Inflammatory macrophage (primary cell): ENCODE measurements around the gene TBC1D22A.

Source experiments
- DNase-seq, 2 donors: peaks; one replicate each; pipeline ENCODE4 v3.0.0-alpha.2; 2020 to 2022

Gene TBC1D22A

DNA sequence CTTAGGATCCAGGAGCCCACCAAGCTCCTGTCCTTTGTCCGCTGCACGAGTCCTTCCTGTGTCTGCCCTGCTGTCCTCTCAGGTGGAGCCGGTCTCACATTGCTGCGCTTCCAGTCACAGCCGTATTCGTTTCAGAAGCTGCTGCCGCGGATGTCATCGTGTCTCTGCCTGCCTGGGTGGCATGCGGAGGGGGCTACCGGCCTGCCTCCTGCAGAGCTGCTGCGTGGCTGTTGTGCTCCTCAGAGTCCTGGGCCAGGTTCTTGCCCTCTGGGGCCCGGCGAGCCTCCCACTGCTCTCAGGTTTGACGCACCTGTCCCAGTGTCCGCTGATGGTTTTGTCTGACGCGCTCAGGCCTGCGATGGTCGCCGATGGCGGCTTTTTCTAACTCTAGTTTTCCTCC, 254.2 kb downstream of the TBC1D22A start:
- no peak for DNase-seq

DNA sequence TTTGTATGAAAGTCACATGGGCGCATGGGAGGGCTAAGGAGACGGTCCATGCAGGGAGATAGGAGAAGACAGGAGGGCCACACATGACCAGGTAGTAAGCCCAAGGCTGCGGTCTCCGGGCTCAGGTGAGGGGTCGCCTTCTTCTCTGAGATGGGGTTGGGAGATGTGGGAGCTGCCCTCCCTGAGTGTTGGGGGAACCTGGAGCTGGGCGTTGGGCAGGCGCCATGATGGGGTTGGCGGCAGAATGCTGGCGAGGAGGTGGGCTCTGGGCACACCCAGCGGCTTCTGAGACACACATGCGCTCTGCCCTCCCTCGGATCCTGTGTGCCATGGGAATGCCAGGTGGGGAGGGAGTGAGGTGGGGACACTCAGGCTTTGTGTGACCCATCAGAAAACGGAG, 254.8 kb downstream of the TBC1D22A start:
- no peak for DNase-seq

DNA sequence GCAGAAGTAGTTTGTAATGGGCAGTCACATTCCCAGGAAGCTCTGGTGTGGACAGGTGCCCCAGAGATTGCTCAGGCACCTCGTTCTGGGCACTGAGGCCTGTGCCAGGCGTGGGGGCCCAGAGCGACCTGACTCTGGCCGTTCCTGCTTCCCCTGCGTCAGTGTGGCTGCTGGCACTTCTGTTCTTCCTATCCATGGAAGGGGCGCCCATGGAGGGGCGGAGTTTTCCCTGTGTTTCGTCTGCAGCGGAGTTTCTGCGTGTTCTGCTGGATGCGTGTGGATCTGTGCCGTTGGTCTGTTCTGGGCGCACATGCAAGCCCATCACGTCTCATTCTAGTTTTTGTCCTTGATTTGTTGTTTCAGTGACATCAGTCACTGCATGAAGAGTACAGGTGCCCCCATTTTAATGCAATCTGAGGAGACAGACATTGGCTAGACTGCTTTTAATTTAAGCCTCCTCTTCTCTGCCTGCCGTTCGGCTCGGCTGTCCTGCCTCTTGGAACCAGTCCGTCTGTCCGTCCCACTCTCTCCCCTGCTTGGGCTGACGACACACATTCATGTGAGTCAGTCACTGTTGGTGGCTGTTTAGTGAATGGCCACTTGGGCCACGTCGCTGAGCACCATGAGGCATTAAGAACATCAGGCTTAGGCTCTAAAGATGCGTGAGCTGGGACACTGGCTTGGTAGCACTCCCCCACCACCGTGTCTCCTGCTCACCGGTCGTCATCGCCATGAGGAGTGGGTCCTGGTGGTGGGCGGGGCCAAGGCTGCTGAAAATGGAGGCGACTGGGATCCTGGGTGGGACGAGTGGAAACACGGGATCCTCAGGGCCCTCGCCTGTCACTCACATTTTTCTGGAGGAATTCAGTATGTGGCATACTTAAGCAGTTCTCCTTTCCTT, 255.8 kb downstream of the TBC1D22A start:
- no peak for DNase-seq

DNA sequence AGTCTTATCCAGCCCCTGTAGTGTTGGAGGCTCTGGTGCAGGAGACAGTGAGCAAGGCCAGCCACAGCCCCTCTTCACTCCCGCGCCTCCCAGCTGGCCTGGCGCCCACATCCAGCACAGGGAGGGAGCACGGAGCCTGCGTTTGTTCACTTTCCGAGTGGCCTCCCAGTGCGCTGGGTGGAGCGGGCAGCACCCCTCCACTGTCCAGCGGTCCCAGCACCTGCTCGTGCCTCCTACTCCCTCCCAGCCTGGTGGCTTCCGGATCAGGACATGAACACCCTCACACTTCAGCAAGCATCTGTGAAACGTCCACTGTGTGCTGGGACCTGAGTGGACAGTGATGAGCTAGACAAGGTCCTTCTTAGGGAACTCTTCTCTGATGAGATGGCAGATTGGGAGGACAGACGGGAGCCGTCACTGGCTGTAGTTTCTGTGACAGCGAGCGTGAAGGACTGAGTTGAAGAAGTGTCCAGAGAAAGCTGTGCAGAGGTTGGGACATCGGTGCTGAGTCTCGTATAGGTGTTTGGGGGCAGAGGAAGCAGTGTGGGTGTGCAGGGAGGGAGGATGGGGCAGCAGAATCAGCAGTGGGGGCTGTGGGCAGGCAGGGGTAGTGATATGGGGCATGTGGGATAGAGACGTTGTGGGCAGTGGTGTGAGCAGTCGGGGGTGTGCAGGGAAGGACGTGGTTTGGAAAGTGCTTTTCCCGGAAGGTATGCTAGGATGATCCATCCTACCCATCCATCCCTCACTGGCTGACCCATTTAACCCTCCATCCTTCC, 256.8 kb downstream of the TBC1D22A start:
- no peak for DNase-seq

DNA sequence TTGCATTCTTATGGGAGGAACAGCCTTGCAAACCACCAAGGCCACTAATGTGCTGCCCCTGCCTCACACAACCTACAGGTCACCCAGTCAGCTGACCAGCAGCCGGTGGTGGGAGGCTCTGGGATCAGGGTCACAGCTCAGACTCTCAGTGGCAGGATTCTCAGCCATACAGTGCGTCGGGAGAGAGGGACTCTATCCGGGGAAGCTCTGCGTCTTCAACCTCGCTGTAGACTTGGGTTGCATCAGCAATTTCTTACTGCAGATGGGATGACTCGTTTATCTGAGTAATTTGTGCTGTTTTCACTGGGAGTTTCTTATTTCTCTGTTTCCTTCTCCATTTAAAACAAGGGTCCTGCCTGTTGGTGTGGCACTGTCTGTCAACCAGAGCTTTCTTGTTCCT, 257.7 kb downstream of the TBC1D22A start:
- no peak for DNase-seq

DNA sequence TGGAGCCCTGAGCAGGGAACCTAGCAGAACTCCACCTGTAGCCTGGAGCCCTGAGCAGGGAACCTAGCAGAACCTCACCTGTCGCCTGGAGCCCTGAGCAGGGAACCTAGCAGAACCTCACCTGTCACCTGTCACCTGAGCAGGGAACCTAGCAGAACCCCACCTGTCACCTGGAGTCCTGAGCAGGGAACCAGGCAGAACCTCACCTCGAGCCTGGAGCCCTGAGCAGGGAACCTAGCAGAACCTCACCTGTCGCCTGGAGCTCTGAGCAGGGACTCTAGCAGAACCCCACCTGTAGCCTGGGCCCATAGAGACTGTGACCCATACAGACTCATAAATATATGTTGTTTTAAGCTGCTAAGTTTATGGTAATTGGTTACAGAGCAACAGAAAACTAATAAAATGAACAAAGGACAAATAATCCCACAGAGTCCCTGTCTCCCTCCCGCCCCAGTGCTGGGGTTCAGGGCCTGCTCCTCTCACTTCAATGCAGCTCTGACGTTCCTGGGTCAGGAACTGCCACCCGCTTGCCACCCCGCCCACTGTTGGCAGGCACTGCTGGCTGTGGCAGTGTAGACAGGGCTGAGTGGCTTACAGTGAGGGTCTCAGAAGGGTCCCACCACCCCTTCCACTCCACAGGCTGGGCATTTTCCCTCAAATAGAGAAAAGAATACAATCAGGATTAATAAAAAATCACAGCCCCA, 259.1 kb downstream of the TBC1D22A start:
- no peak for DNase-seq

DNA sequence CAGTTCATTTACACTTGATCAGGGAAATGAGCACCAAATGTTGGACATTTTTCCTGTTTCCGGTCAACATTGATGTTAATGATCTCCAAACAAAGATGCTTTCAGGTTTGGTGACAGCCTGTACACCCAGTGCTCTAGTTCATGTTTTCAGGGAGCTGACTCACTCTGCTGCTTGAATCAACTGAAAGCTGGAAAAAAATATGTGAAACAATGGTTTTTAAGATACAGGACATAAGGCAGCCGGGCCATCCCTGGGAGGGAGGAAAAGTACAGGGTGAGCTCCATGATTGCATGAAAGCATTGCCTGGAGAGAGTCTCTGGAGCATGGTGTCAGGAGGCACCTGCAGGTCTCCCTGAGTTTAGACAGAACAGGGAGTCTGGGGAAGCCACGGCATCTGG, 259.6 kb downstream of the TBC1D22A start:
- DNase-seq = no peak

DNA sequence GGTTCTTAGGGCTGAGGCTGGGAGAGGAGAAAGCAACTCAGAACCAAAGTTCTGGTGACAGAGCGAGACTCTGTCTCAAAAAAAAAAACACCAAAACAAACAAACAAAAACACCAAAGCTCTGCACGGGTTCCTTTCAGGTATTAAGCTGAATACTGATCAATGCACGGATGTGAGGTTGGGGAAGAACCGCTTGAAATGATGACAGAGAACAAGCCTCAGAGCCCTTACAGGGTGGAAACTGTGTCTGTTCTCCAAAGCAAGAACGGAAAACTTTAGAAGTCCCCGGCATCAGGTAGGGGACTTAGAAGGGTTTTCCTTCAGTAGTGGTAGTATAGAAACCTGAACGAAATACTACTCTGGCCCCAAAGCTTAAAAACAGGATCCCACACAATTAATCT, 260.0 kb downstream of the TBC1D22A start:
- DNase-seq = no peak

DNA sequence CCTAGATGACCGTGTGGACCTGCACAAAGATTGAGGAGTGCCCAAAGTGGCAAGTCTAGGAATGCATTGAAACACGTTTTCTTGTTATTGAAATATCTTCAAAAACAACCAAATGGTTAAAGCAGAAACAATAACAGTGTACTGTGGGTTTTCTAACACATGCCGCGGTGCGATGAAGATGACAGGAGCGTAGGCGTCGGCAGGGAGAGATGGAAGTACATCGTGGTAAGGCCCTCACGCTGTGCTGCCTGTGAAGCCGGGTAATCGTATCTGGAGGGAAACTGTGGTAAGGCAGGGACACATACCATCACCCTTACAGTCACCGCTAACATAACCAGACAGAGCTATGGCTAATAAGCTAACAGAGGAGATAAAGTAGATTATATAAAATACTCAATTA, 261.4 kb downstream of the TBC1D22A start:
- DNase-seq = no peak

DNA sequence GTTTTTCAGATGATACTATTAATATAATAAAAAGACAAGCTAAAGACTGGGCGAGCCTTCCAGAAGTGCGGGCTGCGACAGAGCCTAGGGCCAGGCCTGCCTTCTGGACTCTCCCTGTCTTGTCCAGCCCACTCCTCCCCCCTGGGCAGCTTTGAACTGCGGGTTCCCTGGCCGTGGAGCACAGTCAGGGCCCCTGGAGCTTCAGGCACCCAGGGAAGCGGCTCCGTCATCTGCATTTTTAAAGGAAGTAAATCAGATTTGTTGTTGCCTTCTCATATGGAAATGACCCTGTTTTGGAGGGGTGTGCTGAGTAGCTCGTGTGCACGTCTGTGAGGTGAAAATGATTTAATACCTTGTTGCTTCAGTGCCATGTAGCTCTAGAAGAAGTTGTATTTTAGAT, 265.3 kb downstream of the TBC1D22A start:
- DNase-seq = no peak

DNA sequence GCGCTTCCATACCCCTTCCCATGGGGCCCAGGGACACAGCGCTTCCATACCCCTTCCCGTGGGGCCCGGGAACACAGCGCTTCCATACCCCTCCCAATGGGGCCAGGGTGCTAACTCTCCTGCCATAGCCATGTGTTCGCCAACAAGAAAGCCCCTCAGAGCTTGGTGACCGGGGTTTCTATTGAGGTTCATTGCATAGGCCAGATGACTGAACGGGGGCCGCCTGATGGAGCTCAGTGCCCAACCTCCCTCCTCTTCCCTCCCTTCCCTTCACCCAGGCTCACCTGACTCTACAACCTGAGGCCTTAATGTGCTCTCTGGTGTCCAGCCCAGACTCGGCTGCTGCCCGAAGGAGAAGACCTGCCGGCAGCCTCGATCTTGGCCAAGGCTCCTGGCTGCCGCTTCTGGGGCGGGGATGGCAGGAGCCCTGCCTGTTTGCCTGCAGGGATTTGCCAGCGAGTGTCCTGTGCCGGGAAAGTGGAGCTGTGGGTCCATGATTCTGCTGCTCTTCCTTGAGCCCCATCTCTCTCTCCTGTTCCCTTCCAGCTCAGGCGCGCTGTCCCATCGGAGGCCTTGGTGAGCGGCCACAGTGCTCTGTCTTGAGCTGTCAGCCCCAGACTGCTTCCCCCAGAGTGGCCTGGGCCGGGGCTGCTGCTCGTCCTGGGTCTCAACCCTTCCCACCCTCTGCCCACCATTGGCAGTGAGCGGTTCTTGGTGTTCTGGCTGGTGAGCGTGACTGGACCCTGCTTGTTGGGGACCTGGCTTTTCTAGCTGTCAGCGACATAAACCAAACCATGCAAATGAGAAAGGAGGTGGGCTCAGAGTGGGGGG, 267.0 kb downstream of the TBC1D22A start:
- DNase-seq = no peak

DNA sequence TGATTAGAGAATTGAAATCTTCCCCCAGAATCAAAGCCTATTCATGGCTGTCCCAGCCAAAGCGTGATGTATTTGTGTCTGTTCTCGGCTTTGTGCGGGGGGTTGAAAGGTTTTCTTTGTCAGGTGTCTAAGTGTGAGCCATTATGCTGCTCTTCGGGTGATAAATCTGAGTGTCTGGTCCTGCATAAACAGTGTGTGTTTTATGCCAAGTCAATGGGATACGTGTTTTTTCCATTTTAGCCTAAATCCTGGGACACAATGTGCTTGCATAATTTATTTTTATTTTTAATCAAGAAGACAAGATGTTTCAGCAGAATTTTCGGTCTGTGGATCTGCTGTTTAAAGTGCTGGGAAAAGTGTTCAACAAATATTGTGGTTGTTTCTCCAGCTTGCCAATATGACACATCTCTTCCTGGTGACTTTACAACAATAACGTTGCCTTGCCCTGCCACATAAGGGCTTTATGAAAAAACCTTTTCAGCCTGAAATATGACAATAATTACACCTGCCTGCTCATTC, 267.8 kb downstream of the TBC1D22A start:
- DNase-seq = no peak

DNA sequence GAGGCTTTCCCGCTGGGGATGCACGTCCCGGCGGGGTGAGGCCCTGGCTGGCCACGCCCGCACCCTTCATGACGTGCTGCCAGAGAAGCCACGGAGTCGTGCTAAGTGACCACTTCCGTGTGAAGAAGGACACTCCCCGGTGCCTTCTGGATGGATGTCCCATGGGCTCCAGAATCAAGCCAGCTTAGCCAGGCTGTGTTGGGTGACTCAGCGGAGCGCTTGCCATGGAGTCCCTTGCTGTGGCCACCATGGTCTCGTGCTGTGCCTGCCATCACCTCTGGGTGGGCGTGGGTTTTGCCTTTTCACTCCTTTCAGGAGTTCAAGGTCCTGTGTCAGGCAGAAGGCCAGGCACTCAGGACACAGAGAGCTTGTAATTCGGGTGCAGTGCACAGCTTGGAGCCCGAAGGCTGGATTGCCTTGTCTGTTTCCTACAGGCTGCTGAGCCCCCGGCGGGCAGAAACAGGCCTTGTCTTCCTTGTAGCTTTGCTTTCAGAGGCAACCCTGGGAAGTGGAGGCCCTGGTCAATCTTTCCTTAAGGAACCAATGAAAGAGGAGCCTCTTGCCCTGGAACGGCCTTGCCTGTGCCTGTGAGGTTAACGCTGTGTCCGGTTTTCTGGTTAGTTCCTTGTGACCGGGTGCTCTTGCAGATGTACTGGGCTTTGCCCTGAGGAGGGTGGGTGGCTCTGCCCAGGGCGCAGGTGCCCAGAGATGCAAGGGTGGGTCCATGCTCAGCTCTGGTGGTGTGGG, 268.6 kb downstream of the TBC1D22A start:
- no peak for DNase-seq

DNA sequence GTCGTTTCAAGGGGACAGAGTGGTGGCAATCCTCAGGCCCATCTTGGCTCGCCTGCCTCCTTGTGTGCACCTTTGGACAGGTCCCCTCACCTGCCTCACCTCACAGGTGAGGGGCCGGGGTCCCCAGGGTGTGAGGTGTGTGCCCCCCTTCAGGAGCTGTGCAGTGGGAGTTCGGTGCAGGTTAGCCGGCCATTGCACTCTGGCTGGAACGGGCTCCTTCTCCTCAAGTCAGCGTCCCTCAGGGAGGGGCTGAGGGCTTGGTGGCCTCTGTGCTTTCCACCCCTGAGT, 269.1 kb downstream of the TBC1D22A start:
- DNase-seq = no peak

DNA sequence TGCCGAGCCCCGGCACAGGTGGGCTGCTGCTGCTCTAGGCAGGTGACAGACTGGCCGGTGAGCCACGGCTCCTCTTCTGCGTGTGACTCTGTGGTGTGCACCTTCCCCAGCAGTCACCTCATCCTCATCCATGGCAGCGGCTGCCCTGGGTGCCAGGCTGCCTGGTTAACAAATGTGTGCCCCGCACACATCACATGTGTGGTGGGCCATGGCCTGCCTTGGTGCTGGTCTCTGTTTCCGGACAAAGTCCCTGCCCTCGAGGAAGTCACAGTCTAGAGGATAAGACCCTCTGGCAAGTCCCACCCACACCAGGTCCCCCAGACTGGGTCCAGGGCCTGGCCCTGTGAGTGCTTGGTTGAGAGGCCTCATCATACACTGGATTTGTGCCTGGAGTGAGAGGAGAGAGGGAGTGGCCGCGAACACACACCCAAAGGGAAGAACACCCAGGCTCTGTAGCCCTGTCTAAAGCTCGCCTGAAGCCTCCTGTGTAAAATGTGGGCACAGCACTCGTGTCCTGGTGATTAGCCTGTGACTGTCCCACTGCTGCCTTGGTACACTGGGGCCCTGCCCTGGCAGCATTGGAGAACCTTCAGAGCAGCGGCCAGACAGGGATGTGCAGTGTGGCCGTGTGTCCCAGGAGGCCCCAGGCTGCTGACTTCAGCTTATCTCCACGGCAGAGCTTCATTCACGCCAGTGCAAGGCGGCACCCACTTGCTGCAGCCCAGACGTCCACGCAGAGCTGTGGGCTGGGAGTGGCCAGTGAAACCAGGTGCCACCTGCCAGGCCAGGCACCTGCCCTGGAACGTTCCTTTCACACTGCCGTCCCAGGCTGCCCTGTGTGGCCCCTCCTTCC, 269.9 kb downstream of the TBC1D22A start:
- DNase-seq = no peak

DNA sequence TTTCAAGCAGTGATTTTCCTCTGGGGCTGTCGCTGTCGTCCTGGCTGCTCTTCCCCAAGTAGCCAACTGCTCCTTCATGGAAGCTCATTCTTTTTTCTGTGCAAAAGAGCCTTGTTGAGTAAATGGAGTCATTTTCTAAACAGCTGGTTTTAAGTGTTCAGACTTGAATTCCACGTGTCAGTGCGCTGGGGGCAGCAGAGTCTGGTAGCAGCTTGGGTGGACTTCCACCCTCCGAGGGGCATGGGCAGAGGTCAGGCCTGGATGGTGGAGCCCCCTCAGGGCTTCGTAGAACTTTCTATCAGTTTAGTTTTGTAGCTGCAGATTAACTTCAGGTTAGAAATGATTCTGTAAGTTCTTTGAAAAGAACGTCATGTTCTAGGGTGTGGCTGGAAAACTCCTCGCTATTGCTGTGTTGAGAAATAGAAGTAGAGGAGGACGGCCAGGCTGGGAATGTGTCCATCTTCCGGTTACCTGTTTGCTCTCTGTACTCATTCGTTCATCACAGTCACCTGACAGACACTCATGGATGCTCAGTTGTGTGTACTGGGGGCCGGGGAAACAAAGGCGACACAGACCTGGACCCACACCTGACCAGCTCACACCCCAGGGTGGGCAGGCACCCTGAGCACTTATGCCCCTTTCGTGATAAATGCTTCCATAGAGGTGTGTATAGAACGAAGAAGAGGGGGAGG, 270.7 kb downstream of the TBC1D22A start:
- DNase-seq = no peak

DNA sequence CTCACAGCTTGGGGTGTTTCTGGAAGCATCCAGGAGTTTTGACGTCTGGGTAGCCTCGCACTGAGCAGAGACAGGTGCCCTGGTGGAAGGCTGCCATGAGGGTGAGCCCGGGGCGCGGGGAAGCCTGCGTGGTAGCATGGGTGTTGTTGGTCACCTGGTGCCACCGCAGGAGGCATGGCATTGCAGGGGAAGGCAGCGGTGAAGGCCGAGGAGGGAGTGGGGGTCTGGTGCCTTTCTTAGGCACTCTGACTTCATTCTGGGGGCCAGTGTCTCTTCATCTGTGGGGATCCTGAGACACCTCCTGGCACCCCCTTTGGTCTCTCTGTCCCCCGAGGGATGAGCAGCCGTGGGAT, 271.2 kb downstream of the TBC1D22A start:
- DNase-seq = no peak

DNA sequence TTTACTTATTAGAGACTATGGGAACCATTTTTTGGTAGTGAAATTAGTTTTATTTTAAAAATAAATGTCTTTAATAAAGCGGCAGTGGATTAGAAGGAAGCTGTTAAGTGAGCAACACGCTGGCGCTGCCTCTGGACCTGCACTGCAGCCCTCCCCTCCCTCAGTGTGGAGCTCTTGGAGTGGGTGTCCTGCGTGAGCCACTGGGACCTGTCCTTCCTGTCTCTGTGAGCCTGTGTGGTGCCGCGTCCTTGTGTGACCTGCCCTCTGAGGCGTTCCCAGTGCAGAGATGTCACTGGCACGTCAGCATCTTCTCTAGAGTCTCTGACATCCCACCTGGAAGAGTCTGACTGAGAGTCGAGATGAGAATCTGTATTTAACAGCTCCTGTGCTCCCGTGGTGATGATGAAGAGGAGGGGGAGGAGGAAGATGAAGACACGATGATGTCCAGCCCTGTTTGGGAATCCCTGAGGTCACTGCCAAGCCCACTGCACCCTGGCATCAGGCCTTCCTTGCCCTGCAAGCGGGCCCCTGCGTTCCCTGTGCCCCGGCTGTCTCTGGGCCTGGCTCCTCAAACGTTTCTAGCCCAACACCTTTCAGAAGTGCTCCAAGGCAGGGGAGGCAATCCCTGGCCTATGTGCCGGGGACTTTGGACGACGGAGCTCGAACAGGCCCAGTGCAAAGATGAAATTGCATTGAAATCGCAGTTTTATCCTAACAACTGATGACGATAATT, 271.8 kb downstream of the TBC1D22A start:
- DNase-seq = no peak

DNA sequence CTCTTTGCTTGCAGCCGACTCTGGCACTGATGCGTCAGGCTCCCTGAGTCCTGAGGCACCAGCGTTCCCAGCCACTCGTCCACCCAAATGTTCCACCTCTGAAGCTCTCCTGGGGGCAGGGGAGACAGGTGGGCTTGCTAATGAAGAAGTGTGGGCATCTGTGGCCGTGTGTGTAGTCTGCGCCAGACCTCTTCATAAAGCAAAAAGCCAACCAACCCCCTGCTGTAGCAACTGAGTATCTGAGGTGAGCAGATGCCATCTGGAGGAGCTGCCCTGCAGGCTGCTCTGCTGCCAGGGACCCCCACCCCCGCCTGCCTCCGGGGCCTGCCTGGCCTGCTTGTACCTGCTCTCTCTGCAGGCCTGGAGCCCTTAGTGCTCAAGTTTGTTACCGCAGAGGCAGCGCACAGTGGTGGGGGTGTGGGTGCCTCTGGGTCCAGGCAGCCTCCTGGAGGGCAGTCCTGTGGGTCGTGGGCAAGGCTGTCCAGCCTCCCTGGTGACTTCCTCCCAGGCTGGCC, 272.5 kb downstream of the TBC1D22A start:
- DNase-seq = no peak
